Upper lobe of left lung (tissue), 4 donors: Measurements from ENCODE around the gene PITPNM3.

Source experiments
- CTCF ChIP-seq, 6 experiments: fragments of 450-650 bp in 4 of 6; fragments of 200-600 bp in 2 of 6; sonication (generic) in 2 of 6; IDR thresholded peaks; one replicate each; pipeline ENCODE4 v1.5.1; 2016 to 2019; ENCODE audit warnings: antibody characterized with exemption in 6 of 6
- EP300 ChIP-seq, 4 donors: sonication (generic); formaldehyde crosslinking; IDR thresholded peaks; one replicate each; pipeline ENCODE4 v1.5.1; 2017; ENCODE audit warnings: antibody characterized with exemption in 4 of 4, control low read depth in 2 of 4
- POLR2A ChIP-seq, 4 donors: fragments of 450-650 bp; IDR thresholded peaks; one replicate each; pipeline ENCODE4 v1.5.1; 2016 to 2017; ENCODE audit warnings: antibody characterized with exemption in 4 of 4, mild to moderate bottlenecking in 2 of 4
- POLR2AphosphoS5 ChIP-seq, 2 donors: sonication (generic); formaldehyde crosslinking; IDR thresholded peaks; one replicate each; pipeline ENCODE4 v1.5.1; 2017; ENCODE audit warnings: antibody characterized with exemption in 2 of 2

GRCh38 chr17:6470751-6471521 lies 85.4 kb downstream of the PITPNM3 start:
- TF ChIP-seq EP300 (IDR thresholded peaks at IDR 0.05), result no peak
- TF ChIP-seq CTCF (IDR thresholded peaks at IDR 0.05), result no peak
- TF ChIP-seq POLR2AphosphoS5 (IDR thresholded peaks at IDR 0.05), result no peak
- TF ChIP-seq POLR2A (IDR thresholded peaks at IDR 0.05), result no peak
